ENCODE data around the gene CXCR5.

The CXCR5 gene

GRCh38 chr11:118933486-118933885 lies 49.8 kb downstream of the CXCR5 start:
- TF ChIP-seq YY1 (IDR thresholded peaks at IDR 0.05; ENCODE audit: low read depth), result no peak
- TF ChIP-seq FOXM1 (IDR thresholded peaks at IDR 0.05; ENCODE audit: borderline replicate concordance, low read depth), result no peak
- TF ChIP-seq, protein P1, sequence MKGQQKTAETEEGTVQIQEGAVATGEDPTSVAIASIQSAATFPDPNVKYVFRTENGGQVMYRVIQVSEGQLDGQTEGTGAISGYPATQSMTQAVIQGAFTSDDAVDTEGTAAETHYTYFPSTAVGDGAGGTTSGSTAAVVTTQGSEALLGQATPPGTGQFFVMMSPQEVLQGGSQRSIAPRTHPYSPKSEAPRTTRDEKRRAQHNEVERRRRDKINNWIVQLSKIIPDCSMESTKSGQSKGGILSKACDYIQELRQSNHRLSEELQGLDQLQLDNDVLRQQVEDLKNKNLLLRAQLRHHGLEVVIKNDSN (IDR thresholded peaks at IDR 0.05), result no peak
- no peak for TF ChIP-seq EGR1 (IDR thresholded peaks at IDR 0.05)
- TF ChIP-seq, protein P2, sequence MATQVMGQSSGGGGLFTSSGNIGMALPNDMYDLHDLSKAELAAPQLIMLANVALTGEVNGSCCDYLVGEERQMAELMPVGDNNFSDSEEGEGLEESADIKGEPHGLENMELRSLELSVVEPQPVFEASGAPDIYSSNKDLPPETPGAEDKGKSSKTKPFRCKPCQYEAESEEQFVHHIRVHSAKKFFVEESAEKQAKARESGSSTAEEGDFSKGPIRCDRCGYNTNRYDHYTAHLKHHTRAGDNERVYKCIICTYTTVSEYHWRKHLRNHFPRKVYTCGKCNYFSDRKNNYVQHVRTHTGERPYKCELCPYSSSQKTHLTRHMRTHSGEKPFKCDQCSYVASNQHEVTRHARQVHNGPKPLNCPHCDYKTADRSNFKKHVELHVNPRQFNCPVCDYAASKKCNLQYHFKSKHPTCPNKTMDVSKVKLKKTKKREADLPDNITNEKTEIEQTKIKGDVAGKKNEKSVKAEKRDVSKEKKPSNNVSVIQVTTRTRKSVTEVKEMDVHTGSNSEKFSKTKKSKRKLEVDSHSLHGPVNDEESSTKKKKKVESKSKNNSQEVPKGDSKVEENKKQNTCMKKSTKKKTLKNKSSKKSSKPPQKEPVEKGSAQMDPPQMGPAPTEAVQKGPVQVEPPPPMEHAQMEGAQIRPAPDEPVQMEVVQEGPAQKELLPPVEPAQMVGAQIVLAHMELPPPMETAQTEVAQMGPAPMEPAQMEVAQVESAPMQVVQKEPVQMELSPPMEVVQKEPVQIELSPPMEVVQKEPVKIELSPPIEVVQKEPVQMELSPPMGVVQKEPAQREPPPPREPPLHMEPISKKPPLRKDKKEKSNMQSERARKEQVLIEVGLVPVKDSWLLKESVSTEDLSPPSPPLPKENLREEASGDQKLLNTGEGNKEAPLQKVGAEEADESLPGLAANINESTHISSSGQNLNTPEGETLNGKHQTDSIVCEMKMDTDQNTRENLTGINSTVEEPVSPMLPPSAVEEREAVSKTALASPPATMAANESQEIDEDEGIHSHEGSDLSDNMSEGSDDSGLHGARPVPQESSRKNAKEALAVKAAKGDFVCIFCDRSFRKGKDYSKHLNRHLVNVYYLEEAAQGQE (IDR thresholded peaks at IDR 0.05; ENCODE audit: low read depth), result no peak
- TF ChIP-seq NFIC (IDR thresholded peaks at IDR 0.05), result no peak
- TF ChIP-seq TAF1 (IDR thresholded peaks at IDR 0.05; ENCODE audit: low read depth), result no peak
- no peak for TF ChIP-seq CEBPB (IDR thresholded peaks at IDR 0.05)
- no peak for TF ChIP-seq RAD21 (IDR thresholded peaks at IDR 0.05; ENCODE audit: low read depth)

DNA sequence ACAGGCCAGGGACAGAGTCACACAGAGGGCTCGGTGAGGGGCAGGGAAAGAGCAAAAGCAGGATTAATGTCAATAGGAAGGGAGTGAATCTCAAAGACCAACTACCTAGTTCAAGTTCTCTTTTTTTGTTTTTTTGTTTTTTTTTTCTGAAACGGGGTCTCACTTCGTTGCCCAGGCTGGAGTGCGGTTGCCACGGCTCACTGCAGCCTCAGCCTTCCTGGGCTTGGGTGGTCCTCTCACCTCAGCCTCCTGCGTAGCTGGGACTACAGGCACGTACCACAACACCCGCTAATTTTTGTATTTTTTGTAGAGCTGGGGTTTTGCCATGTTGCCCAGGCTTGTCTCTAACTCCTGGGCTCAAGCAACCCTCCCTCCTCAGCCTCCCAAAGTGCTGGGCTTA lies 51.7 kb downstream of the CXCR5 start:
- TF ChIP-seq EGR1 (IDR thresholded peaks at IDR 0.05), result no peak
- TF ChIP-seq FOXM1 (IDR thresholded peaks at IDR 0.05; ENCODE audit: borderline replicate concordance, low read depth), result no peak
- no peak for TF ChIP-seq EP300 (IDR thresholded peaks at IDR 0.05; ENCODE audit: borderline replicate concordance)
- TF ChIP-seq, protein P3, sequence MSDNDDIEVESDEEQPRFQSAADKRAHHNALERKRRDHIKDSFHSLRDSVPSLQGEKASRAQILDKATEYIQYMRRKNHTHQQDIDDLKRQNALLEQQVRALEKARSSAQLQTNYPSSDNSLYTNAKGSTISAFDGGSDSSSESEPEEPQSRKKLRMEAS (IDR thresholded peaks at IDR 0.05), result no peak
- TF ChIP-seq CREB1 (IDR thresholded peaks at IDR 0.05; ENCODE audit: low read depth), result no peak
- TF ChIP-seq, protein P1 (IDR thresholded peaks at IDR 0.05), result no peak
- TF ChIP-seq RAD21 (IDR thresholded peaks at IDR 0.05; ENCODE audit: low read depth), result no peak
- no peak for TF ChIP-seq TAF1 (IDR thresholded peaks at IDR 0.05; ENCODE audit: low read depth)
- TF ChIP-seq TEAD4 (IDR thresholded peaks at IDR 0.05), result no peak
- no peak for TF ChIP-seq TCF12 (IDR thresholded peaks at IDR 0.05; ENCODE audit: low read depth)
- TF ChIP-seq, protein P2 (IDR thresholded peaks at IDR 0.05; ENCODE audit: low read depth), result no peak
- TF ChIP-seq ZBTB7A (IDR thresholded peaks at IDR 0.05; ENCODE audit: low read depth), result no peak
- no peak for TF ChIP-seq CEBPB (IDR thresholded peaks at IDR 0.05)
- no peak for TF ChIP-seq YY1 (IDR thresholded peaks at IDR 0.05; ENCODE audit: low read depth)
- TF ChIP-seq NFIC (IDR thresholded peaks at IDR 0.05), result no peak

DNA sequence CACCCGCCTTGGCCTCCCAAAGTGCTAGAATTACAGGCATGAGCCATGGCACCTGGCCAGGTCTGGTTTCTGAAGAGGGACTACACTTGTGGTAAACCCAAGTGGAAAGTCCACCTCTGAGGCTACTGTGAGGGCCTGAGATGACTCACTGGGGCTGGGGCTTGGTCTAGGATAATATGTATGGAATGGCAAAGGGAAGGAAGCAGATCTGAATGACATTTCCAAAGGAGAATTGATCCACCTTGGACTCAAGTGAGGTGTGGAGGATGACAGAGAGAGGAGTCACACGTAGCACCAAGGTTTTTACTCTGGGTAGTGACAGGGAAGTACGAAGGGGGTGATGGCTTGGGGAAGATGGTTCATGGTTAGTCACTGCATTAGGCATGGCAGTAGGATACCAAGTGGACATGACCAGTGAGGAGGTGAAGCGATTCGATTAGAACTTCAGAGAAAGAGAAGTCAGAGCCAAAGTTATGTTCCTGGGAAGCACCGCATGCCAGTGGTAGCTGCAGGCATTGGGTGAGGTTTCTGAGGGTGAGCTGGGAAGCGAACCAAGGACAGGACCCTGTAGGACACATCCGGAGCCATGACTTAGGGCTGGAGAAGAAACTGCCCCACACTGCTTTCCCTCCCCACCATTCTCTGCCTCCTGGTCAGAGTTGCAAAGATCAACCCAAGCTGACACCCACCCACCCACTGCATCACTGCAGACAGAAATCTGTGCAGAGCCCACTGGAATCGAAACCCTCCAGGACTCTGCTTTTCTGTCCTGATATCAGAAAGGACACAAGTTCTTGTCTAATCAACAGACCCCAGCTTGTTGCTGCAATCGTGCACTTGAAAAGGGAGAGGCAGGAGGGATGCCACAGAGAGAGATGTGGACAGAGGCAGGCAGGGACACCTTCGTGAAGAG lies 55.1 kb downstream of the CXCR5 start:
- 0 out of 2 replicates have a peak, but pooled peaks have one; percentile 5 for TF ChIP-seq TEAD4 (IDR thresholded peaks at IDR 0.05)
- TF ChIP-seq EGR1 (IDR thresholded peaks at IDR 0.05), result no peak

DNA sequence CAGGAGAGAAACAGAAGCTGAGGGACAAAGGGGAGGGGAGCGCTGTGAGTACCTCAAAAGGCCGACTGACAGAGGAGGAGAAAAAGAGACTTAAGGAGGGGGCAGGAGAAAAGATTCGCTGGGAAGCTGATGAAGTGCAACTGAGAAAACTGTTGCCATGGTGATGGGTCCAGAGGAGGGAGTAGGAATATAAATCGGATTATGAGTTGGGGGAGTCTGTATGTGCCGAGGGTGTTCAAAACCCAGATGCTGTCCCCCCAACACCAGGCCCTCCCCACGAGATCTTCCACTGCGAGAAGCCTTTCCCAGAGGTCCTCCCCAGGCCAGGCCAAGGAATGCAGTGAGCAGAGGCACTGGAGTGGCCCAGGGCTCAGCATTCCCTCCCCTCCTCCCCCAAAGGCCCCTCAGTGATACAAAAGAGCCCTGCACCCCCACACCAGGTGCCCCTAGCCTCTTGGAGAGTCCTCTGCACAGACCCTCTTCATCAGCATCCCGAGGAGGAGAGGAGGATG lies 55.8 kb downstream of the CXCR5 start:
- no peak for TF ChIP-seq RAD21 (IDR thresholded peaks at IDR 0.05; ENCODE audit: low read depth)
- no peak for TF ChIP-seq TAF1 (IDR thresholded peaks at IDR 0.05; ENCODE audit: low read depth)
- TF ChIP-seq TCF12 (IDR thresholded peaks at IDR 0.05; ENCODE audit: low read depth), result no peak

DNA sequence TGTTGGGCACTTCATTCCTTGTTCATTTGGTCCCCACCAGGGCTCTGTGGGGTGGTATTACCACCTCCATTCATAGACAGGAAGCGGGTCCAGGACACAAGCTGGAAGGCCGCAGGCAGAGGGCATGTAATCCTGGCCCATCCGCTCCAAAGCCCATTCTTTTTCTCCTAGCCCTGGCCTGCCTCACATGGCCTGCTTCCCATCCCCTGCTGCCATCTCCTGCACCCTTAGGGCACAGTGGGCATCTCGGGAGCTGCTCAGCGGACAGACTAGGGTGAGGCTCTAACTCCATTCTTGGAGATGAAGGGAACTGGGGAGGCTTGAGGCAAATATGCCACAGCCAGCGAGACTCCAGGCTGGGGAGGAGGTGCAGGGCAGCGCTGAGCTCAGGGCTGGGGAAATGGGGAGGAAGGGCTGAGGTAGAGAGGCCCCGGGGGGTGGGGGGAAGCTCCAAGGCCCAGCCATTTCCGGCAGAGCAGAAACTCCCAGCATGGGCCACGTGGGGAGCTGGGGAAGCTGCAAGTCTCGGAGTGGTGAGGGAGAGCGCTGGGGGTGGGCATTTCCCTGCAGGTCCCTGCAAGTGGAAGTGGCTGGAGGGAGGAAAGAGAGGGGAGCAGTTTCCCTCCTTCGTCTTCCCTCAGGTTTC lies 56.4 kb downstream of the CXCR5 start:
- TF ChIP-seq, protein P2 (IDR thresholded peaks at IDR 0.05; ENCODE audit: low read depth), result no peak

All from Ishikawa (cell line).